COLO668 (cell line): ENCODE data around the gene REC8.
A peak's percentile ranks its signal among the peaks of the same experiment; 100 is the strongest.

Experiments
- DNase-seq: peaks from one replicate; lab custom pipeline; 2025; ENCODE audit not compliant: unreplicated experiment; lab: John Stamatoyannopoulos, UW

Gene REC8

DNA sequence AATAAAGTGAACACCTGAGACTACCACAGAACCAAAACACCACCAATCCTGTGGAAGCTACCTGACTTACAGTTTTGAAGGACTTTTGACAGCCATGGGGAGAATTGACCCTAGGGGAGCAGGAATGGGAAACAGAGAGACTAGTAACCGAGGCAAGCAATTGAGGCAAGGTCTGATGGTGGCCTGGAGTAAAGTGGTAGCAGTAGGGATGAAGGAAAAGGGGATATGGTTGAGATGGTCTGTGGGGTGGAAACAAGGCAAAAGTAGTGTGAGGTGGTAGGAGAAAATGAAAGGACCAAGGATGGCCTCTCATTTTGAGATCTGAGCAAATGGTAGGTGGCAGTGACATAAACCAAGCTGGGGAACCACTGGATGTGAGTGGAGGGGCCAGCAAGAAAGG is 15.0 kb upstream of the REC8 start:
- DNase-seq: no peak

DNA sequence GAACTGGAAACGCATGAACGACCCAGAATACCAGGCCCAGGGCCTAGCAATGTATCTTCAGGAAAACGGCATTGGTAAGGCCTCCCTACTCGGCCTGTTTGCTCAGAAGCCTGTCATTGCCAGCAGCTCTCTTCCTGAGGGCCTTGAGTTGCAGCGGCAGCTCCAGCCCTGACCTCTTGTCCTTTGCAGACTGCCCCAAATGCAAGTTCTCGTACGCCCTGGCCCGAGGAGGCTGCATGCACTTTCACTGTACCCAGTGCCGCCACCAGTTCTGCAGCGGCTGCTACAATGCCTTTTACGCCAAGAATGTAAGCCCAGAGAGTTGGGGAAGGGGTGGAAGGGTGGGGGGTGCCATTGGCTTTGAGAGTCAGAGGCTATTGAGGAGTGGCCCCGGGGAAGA is 14.5 kb upstream of the REC8 start:
- DNase-seq: no peak

DNA sequence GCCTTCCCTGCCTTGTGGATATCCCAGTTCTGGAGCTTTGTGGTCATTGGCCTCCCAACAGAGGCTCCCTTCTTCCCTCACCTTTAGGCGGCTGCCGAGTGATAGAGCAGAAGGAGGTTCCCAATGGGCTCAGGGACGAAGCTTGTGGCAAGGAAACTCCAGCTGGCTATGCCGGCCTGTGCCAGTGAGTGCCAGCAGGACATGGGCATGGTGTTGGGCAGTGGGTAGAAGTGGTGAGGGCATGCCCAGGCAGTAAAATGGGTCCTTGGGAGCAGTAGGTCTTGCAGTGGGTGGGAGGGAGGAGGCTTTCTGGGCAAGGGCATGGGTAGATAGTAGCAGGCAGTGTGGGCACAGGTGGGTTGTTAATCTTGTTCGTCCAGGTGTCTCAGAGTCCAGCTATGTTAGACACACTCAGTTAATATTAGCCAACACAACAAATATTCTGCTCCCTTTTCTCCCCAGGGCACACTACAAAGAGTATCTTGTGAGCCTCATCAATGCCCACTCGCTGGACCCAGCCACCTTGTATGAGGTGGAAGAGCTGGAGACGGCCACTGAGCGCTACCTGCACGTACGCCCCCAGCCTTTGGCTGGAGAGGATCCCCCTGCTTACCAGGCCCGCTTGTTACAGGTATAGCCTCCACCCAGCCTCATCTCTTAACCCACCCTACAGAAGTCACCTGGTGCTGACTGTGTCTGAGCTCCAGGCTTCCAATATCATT is 11.9 kb upstream of the REC8 start:
- no peak for DNase-seq

DNA sequence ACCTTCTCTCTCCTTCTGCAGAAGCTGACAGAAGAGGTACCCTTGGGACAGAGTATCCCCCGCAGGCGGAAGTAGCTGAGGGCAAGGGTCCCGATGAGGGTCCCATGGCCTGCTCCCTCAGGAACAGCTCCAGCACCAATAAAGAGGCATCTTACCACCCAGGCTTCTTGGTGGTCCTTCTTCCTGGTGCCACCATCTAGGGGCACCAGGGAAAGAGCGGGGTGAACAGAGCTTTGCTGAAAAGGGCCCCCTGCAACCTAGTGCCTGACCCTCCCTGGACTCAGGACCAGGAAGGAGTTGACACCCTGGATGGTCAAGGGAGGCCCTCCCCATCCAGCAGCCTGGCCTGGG is 11.4 kb upstream of the REC8 start:
- no peak for DNase-seq

DNA sequence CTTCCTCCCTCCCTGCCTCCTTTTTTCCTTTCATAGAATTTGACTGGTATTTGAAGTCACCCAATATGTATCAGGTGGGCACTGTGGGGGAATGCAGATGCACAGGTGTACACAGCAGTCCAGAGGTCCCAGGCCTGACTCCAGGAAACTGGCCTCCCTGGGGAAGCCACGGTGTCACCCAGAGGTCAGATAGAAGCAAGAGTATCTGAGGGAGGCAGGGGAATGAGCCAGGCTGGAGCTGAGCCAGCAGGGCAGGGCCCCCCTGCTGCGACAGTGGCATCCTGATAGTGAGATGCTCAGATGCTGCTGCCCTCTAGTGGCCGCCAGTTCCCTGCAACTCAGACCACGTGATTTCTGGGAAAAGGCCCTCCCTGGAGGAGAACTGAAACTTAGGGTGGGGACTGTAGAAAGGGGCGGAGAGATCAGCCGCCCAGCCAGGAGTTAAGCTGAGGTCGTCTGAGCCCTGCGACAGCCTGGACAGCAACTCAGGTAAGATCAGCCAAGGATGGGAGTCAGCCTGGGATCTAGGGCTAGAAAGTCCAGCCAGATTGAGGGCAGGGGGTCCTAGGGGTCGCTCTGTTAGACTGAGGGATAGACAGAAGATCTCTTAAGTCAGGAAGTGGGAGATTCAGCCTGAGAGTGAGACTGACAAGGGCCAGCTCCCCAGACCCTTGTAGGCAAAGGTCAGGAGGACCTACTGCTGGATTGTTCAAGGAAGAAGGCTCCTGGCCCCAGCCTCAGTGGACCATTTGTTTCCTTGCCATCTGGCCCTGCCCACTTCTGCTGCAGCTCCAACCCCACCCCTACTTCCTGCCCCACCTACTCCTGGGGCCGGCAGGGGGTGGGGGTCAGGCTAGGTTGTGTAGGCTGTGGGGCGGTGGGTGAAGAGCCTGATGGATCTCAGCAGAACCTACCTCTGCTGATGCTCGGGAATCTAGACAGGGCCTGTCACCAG is 10.8 kb upstream of the REC8 start, which contains the start of gene IRF9:
IRF9 (plus strand) TSS at position 416 of the 955 bp plus-strand sequence. CDS start 880 bp downstream, outside the sequence.
- peak; percentile 99 for DNase-seq

DNA sequence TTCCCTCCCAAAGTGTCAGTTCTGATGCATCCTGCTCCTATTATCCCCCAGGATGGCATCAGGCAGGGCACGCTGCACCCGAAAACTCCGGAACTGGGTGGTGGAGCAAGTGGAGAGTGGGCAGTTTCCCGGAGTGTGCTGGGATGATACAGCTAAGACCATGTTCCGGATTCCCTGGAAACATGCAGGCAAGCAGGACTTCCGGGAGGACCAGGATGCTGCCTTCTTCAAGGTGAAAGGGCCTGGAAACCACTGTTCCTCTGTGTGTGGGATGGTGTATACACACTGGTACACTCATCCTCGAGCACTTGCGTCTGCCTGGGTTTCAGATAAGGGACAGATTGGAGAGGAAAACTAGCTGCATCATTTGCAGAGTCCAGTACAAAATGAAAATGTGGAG is 9.8 kb upstream of the REC8 start:
- DNase-seq: no peak

DNA sequence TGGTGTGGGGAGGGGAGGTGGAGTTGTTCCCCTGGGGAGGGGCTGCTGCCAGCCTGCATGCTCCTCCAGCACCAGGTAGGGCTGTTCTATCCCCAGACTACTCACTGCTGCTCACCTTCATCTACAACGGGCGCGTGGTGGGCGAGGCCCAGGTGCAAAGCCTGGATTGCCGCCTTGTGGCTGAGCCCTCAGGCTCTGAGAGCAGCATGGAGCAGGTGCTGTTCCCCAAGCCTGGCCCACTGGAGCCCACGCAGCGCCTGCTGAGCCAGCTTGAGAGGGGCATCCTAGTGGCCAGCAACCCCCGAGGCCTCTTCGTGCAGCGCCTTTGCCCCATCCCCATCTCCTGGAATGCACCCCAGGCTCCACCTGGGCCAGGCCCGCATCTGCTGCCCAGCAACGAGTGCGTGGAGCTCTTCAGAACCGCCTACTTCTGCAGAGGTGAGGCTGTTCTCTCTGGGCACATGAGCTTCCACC is 7.3 kb upstream of the REC8 start:
- no peak for DNase-seq

DNA sequence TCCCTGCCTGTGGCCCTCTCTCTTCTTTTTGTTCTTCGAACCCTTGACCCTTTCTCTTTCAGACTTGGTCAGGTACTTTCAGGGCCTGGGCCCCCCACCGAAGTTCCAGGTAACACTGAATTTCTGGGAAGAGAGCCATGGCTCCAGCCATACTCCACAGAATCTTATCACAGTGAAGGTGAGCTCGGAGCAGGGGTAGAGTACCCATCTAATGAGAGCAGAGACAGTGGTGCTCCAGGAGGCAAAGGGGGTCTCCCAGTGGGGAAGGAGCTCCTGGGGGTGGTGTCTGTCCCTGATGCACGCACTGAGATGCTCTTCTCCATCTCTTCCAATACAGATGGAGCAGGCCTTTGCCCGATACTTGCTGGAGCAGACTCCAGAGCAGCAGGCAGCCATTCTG is 6.1 kb upstream of the REC8 start:
- DNase-seq: no peak

DNA sequence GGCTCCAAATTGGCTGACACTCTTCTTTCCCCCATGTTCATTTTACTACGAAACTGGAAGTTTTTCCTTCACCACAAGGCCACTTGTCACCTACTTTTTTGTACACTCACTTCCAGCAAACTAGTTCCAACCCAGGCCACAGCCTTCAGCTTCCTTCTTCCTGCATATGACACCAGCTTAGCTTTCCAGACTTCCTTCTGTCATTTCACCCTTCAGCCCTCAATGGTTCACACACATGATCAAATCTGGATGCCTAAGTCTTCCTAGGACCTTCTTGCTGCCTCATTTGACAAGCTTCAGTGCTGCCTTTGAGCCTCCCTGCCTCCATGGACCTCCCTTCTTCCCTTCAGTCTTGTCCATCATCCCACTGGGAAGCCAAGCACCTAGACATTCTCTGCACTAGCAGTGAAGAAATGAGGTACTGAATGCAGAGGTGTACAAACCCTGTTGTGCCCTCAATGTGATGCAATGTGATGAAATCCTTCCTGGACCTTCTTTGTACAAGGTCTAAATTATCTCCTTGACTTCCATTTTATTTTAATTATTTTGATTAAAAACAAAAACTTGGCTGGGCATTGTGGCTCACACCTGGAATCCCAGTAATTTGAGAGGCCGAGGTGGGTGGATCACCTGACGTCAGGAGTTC is 4.3 kb upstream of the REC8 start:
- DNase-seq: no peak

DNA sequence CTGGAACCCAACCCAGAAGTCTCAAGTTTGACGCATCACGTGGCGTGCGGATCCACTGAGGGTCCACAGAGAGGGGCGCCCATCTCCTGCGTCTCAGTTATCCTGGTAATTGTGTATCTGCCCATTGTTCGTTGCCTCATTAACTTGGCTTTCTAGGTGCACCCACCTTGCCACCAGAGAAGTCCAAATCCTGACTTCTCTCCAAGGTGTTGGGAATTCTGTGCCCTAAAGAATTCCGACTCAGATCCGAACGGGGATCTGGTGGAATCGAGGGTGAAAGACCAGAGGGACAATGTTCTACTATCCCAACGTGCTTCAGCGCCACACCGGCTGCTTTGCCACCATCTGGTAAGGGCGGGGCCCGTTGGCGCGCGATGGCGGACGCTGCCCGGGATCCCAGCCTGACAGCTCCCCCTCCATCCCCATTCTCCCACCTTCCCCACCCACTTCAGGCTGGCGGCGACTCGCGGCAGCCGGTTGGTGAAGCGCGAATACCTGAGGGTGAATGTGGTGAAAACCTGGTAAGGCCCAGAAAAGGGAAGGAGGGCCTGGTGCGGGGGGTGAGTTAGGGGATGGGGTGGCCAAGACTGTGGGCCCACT is 481 bp downstream of the REC8 start:
- peak; percentile 62 for DNase-seq

DNA sequence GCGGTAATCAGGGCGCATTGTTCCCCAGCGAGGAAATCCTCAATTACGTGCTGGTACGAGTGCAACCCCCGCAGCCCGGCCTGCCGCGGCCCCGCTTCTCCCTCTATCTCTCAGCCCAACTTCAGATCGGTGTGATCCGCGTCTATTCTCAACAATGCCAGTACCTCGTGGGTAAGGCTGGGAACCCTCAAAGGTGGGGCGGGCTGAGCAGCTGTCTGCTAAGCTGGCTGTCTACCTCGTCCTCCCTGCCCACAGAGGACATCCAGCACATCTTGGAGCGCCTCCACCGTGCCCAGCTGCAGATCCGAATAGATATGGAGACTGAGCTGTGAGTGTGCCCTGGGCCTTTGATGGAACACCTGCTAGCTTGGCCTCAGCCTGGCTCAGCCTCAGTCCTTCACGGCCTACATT is 996 bp downstream of the REC8 start:
- DNase-seq: peak; percentile 45

DNA sequence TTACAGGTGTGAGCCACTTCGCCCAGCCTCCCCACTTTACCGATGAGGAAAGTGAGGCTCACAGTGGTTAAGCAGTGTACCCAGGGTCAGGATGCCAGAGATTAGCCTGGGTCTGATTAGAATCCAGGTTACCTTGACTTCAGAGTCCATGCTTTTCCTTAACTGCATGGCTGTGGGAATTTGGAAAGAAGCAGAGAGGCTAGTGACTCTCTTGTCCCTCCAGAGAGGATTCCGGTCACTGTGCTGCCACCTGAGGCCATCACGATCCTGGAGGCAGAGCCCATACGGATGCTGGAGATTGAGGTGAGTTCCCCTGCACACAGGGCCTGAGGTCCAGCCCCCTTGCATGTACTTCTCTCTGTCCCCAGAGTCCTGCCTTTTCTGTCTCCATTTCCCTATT is 4.7 kb downstream of the REC8 start:
- no peak for DNase-seq

DNA sequence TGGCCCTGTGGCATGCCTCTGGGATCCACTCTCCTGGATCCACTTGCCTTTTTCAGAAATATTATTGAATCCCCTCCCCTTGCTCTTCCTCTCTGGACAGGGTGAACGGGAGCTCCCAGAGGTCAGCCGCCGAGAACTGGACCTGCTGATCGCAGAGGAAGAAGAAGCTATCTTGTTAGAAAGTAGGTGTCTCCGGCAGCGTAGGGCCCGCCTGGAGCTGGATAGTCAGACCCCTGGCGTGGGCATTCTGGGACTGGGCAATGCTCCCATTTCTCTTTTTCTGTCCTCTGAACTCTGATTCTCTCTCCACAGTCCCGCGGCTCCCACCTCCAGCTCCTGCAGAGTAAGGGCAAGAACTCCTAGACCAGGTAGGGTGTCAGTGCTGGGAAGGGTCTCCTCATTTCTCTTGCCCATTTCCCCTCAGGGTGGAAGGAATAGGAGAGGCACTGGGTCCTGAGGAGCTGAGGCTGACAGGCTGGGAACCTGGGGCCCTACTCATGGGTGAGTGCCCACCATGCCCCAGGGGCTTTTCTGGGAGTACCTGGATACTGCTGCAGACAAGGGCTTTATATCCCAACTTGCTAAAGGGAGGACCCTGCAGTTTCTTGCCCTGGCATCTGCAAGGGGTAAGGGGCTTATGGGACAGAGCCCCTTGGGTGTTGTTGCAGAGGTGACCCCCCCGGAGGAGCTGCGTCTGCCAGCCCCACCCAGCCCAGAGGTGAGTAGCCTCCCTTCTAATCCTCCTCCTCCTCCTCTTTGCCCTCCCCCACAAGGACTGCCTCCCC is 5.4 kb downstream of the REC8 start:
- DNase-seq: no peak

DNA sequence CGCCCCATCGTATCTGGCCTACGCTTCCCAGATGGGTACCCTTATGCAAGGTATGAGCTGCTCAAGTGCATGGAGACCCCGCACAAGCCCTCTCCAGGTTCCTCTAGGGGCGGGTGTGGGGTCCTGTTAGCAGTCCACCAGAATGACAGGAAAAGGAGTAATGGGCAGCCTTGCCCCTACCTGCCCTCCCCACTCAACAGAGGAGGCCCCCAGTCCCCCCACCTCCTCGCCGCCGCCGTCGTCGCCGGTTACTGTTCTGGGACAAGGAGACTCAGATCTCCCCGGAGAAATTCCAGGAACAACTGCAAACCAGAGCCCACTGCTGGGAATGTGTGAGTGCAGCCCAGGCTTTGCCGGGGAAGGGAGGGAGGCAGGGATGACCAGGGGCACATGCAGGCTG is 6.0 kb downstream of the REC8 start:
- DNase-seq: no peak

DNA sequence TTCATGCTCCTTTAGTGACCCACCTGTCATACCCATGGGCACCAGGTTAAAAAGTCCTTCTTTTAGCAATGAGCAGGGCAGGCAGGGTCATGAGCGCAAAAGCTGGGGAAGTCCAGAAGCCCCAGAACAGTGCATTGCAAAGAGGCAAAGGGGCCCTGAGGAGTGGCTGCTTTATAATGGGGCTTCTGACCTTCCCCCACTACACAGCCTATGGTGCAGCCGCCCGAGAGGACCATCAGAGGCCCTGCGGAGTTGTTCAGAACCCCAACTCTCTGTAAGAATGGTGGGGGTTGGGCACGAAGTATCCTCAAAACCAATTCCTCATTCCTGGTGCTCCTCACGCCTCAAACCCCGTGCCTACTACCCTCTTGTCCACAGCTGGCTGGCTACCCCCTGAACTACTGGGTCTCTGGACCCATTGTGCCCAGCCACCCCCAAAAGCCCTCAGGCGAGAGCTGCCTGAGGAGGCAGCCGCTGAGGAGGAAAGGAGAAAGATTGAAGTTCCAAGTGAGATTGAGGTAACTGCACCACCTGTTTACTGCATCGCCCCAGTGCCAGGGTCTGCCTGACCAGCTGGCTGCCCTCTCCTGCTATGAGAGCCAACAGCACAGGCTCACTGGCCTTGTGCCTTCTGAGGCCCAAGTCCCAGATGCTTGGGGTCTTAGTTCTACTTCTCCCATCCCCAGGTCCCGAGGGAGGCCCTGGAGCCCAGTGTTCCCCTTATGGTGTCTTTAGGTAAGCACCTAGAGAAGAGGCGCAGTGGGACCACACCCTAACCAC is 6.7 kb downstream of the REC8 start:
- no peak for DNase-seq

DNA sequence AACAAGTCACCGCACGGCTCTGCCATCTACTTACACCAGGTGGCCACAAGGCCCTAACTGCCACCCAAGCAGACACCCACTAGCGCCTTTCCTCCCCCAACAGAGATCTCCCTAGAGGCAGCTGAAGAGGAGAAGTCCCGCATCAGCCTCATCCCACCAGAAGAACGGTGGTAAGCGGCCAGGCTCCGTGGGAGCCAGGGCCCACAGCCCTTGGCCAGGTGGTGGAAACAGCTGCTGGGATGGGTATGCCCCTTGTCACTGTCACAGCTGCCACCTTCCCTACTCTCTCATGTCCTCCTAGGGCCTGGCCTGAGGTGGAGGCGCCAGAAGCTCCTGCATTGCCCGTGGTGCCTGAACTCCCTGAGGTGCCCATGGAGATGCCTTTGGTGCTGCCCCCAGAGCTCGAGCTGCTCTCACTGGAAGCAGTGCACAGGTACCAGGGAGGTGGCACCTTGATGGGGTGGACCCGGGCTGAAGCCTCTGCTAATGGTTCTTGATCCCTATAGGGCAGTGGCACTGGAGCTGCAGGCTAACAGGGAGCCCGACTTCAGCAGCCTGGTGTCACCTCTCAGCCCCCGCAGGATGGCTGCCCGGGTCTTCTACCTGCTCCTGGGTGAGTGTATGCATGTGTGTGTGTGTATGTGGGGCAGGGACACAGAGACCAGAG is 7.5 kb downstream of the REC8 start:
- DNase-seq: no peak

DNA sequence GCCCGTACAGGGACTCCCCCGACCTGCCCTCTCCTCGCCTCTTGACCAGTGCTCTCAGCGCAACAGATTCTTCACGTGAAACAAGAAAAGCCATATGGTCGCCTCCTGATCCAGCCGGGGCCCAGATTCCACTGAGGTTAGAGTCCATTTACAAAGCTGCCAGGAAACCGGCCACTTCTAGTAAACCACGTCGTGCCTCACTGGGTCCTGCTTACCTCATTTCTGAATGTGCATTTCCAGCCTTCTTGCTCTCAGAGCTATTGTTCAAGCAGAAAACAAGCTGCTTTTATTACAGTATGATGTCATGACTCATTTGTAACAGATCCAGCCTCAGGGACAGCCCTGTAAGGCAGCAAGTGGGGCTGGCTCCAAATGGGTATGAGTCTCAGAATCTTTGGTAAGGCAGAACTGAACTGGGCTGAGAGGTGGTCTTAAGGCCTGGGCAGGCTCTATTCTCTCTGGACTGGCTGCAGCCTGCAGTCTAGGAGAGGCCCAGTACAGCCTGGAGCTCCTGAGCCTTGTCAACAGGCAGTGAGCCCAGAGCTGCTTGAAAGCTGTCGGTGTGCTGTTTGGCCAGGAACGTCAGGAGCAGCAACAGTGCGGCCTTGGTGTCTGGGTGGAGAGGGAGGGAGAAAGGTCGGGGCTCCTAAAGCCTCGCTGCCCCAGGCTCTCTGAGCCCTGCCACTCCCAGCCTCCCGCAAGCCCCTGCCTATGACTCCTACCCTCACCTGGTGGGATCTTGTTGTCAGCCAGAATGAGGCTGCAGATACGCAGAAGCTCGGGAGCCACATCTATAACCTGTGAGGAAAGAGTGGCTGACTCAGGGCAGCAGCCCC is 8.3 kb downstream of the REC8 start:
- peak; percentile 26 for DNase-seq

DNA sequence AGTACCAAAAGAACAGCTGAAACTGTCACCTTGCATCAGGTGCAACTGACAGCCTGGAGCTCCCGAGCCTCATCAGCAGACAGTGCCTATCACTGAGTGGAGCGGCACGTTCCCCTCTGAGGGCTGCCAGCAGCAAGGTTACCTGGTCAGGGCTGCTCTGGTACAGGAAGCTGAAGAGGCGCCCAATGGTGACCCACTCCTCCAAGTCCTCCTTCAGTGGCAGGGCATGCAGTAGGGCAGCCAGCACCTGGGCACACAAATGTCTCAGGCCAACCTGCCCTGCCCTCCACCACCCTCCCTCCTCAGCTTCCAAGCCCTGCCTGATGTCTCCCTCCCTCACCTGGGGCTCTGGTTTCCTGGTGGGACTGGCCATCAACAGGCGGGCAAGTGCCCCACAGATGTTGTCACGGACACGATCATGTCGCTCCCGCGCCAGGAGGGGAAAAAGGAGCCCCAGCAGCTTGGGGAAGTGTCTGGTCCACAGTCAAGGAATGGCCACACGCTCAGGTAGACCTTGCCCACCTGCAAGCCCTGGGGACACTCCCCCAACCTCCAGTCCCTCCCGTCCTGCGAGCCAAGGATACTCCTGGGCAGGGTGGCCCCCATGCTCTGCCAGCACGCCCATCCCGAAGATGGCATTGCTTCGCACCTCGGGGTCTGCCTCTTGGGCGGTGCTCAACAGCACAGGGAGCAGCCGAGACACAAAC is 9.6 kb downstream of the REC8 start:
- DNase-seq: no peak
